ENCODE measurements around the gene KPNB1.

Gene KPNB1

DNA sequence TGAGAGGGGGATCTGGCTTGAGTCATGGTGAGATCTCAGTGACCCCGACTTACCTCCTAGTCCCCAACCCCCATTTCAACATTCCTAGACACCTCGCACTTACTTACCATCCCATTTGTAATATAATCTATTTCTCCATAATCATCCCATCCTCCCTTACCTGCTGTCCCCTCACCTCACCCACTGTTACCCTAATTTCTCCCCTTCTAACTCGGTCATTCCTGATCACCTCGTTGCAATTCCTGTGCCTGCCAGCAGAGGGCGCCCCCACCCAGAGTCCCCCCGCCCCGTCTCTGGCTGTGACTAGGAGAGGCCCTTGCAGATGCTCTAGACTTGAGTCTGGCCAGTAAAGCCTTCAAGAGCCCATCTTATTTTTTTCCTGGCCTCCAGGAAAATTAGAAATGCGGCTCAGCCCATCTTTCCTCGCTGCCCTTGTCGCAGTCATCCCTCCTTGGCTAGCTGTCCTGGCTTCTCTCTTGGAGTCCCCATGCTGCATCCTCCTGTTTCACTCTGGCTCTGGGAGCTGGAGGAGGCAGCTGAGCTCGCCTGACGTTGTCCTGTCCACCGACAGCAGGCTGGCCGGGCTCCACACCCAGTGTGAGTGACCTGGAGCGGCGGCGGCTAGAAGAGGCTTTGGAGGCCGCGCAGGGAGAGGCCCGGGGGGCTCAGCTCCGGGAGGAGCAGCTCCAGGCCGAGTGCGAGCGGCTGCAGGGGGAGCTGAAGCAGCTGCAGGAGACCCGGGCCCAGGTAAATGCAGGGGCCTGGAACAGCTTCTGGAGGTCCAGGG lies 49.2 kb downstream of the KPNB1 start:
- DNase-seq = no peak

DNA sequence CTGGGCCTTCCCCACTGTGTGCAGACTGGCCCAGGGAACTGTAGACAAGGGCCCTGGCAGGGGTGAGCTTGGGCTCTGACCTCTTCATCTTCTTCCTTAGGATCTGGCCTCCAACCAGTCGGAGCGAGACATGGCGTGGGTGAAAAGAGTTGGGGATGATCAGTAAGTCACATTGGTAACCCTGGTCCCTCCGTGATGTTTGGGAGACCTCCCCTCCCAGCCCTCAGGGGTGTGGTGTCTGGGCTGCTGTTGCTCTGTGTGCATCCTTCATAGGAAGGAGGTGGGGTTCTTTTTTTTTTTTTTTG lies 49.8 kb downstream of the KPNB1 start:
- DNase-seq = no peak

DNA sequence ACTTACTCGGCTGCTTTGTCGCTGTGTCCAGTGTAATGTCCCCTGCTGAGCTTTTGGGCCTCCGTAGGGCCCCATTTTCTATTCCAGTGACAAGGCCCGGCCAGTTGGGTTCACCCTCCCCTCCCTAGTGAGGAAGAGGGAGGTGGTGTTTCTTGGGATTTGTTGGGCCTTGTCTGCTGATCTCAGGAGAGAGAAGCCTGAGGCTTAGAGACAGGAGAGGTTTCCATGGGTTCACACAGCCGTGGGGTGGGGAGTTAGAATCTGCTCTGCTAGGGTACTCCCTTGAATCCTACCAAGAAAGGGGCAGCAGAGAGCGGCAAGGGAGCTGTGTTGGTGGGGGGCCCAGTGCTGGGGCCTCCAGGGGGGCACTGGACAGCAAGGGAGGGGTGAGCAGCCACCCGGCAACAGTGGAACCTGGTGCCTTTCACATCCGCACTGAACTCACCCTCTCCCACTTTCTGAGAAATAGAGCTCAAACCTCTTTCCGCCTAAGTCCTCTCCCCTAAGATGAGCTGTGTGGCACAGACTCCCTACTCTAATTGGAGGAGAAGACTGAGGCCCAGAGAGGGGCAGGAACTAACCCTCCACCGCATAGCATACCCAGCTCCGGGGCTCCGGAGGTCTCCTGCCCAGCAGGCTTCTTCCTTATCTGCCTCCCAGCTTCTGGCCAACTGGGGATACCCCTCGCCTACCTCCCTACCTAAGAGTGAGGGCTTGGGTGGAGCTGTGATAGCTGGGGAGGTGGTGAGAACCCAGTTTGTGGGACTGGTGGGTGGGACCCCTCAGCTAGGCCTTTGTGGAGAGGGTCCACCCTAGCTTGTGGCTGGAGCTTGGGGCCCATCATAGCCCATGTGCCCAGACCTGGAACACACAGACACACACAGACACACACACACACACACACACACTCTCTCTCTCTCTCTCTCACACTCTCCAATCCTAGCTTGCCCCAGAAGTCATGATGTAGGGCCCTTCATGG lies 51.0 kb downstream of the KPNB1 start:
- DNase-seq = no peak

DNA sequence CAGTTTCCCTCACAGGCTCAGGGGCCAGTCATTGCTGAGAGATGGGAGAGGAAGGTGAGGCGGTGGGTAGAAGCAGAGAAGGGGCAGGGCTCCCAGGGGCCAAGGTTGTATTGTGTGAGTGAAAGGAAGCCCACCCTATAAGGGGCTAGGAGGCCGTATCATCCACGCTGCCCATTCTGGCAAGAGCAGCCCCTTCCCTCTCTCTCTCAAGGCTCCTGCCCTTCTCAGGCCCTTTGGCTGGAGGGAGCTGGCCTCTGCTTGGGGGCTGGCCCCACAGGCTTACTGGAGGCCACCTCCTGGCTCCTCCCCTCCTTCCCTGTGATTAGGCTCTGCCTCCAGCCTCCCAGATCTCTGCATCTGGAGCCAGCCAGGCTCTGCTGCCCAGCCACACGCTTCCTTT lies 51.9 kb downstream of the KPNB1 start:
- no peak for DNase-seq

DNA sequence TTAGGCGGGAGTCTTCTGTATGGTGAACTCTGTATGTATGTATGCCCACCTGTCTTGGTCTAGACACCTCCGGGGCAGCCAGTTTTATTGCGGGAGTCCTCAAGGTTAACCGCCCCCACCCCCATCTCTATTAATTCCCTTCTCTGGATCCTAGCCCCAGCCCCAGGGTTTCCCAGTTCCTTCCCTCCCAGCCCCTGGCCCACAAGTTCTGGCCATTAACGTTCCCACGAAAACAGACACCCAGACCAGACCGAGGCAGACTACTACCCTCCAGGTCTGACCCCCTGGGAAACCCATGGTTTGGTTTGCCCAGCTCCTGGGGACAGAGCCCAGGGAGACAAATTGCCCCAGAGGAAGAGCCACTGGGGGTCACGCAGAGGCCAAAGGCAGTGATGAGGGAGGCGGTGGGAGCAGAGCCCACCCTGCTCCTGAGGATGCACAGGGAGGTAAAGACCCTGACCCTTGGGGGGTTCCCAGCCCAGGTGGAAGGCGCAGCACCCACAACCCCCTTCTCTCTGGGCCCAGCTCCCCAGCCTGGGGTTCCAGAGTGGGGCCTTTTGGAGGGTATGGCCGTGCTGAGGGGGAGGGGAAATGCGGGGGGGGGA lies 52.8 kb downstream of the KPNB1 start:
- DNase-seq = no peak

DNA sequence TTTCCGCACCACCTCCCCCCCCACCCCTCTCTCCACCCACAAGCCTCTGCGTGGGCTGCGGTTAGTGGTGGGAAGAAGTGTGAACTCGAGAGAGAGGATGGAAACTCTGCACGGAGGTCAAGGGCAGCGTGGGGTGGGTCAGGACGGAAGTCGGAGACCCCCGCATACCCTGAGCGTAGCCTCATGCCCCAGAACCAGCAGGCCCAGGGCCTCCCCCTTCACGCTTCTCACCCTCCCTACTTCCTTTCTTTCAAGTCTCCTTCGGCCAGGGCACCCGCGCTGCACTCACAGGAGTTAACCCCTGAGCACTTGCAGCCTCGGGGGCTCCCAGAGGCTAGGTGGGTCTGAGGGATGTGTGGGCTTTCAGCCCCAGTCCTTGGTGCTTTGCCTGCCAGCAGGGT lies 53.5 kb downstream of the KPNB1 start:
- no peak for DNase-seq

DNA sequence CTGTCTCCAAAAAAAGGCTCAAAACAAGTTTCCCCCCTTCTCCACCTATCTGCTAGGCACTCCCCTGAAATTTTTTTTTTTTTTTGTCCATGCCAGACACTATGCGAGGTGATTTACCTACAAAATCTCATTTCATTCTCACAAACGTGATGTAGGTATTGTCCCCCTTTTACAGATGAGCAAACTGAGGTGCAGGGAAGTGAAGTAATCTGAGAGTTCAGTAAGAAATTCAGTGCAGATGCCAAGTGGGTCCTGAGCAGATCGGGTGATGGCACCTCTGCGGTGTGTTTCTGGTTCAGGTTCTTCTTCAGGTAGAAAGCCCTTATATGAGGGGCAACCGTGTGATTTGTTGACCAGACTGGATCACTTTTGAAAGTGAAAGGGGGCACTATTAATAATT lies 54.0 kb downstream of the KPNB1 start:
- DNase-seq = no peak

DNA sequence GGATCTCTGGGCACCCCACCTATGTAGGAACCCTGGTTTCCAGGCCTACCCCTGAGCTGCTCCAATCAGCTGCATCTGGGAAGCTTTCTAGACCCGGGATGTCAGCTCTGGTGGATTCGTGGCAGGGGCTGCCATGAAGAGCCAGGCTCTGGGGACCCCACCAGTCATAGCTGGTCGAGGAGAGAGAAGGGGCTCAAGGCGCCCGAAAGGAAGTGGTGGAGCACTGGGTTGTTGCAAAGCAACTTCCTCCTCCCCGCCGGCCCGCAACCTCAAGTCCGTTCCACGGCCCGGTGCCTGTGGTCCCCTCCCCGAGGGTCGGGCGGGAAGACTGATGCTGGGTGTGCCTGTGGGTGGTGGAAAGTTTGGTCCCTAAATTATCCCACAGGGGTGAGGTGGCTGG lies 54.4 kb downstream of the KPNB1 start:
- DNase-seq = no peak

DNA sequence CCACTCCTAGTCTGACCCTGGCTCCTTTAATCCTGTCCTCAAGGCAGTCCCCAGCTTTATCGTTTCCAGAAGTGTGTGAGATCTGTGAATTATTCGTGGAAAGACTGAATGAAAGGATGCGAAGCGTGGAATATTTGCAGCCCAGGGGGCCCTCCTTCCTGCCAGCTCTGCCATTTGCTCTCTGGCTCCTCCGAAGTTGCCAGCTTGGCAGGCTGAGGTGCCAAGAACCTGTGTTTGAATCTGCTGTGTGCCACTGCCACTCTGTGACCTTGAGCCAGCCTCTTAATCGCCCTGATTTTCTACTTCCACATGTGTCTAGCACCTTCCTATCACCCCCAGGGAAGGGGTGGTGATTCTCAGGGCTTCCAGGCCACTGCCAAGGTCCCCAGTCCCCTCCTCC lies 55.0 kb downstream of the KPNB1 start:
- DNase-seq = peak; percentile 8

DNA sequence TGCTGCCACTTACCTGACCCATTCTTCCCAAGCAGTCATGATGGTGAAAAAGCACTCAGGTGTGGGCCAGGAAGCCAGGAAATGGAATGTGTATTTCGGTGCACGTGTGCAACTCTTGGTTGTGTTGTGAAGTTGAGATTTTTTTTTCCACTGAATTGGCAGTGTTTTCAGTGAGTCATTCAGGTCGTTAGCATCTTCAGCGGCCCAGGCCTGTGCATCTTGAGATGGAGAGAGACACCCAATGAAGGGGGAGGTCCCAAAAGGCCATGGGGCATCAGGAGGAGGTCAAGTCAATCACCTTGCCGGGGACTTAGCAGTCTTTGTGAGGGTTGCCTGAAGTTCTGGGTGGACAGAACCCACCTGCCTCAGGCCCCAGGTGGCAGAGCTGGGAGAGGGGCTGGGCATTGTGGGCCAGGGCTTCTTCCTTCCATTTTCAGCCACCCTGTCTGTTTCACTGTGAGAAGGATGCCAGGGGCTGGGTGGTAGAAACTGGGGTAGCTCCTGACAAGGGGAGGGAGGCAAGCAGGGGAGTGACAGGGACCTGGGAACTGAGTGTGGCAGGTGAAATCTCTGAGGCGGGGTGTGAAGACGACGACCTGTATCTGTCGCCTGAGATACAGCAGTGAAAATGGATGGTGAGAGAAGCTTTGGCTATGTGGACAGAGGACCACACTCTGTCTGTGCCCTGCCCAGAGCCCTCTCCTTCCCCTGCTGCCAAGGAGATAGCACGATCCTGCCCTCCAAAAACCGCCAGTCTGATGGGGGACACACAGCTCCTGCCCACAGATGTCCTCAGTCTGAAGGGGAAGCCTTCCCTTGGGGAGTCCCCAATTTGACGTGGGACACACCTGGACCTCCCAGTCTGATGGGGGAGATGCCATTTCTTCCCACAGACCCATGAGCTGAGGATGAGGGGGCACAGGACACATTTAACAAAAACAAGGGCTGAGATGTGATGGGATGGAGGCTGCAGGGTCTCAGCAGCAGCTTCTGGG lies 56.1 kb downstream of the KPNB1 start:
- no peak for DNase-seq

DNA sequence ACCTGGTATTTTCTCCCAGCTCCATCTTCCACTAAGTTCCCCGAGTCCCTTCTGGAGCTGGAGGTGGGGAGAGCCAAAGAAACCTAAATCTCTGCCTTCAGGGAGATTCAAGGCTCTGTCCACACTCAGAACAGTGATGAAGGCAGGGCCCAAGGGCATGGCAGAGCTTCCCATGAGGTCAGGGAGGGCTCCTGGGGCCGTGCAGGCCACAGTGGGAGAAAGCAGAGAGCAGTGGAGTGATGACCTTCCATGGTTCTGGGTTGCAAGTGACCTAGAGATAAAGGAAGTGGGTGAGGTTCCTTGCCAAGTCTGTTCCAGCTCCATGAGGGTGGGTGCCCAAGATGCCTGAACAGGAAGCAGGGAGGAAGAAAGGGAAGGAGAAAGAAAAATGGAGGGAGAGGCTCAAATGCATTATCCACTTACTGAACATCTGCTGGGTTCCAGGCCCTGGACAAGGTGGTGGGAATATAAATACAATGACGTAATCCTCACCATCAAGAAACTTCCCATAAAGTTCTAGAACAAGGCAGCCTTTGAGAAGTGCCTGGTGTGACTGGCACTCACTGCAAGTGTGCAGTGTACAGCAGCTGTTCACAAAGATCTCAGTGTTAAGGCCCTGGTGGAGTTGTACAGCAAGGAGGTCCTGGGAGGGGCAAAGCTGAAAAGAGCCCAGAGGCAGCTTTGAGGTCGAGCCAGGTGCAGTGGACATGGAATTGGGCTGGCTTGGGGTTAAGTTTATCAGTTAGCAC lies 57.5 kb downstream of the KPNB1 start:
- no peak for DNase-seq

DNA sequence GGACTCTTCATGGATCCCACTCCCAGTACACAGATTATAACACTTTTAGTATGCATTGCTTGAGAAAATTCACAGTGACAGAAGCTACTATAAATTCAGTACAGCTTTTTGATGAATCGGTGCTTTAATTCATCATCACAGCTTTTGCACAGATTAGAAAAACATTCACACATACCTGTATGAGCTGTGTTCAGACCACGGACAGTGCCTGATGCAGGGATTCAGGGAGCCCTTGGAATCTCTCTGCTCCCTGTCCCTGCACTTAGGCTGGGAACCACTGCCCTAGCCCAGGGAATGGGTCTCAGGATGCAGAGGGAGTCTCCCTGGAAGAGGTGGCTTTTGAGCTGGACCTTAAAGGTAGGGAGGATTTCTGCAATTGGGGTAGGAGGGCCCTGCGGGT lies 58.2 kb downstream of the KPNB1 start:
- no peak for DNase-seq

DNA sequence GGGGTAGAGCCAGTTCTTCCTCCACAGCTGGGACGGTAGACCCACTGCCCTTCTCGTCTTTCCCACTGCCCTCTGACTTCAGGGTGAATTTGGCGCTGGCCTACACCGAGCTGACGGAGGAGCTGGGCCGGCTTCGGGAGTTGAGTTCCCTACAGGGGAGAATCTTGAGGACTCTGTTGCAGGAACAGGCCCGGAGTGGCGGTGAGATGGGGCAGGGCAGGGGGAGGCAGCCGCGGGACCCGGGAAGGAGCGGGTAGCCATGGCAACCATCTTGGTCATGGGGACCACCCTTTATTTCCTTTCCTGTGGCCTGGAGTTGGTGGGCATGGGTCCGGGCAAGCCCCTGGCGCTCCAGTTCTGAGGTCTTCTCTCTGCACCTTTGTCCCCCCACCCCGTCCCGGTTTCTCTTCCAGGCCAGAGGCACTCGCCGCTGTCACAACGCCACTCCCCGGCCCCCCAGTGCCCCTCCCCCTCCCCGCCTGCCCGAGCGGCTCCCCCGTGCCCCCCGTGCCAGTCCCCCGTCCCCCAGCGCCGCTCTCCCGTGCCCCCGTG lies 58.7 kb downstream of the KPNB1 start:
- no peak for DNase-seq

DNA sequence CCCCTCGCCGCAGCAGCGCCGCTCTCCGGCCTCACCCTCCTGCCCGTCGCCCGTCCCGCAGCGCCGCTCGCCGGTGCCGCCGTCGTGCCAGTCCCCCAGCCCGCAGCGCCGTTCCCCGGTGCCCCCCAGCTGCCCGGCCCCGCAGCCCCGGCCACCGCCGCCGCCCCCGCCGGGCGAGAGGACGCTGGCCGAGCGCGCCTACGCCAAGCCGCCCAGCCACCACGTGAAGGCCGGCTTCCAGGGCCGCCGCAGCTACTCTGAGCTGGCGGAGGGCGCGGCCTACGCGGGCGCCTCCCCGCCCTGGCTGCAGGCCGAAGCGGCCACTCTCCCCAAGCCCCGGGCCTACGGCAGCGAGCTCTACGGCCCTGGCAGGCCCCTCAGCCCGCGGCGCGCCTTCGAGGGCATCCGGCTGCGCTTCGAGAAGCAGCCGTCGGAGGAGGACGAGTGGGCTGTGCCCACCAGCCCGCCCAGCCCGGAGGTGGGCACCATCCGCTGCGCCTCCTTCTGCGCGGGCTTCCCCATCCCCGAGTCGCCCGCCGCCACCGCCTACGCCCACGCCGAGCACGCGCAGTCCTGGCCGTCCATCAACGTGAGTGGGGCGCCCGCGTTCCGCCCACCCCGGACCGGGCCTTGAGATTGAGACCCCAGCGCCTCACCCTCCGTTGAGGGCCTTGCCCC lies 59.3 kb downstream of the KPNB1 start:
- no peak for DNase-seq

DNA sequence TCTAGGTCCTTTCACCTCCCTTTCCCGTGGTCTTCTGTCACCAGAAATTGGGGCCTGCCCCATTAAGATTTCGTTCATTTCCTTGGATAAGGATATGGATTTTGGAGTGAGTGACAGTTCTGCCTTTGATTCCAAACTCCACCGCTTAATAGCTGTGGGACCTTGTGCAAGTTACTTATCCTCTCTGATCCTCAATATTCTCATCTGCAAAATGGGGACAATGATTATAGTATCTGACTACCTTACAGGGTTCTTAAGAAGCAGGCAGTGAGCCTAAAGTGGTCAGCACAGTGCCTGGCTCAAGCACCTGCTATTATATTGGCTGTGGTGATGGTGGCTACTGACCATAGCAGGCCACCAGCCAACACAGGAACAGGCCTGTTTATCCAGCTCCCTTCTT lies 59.9 kb downstream of the KPNB1 start:
- no peak for DNase-seq

DNA sequence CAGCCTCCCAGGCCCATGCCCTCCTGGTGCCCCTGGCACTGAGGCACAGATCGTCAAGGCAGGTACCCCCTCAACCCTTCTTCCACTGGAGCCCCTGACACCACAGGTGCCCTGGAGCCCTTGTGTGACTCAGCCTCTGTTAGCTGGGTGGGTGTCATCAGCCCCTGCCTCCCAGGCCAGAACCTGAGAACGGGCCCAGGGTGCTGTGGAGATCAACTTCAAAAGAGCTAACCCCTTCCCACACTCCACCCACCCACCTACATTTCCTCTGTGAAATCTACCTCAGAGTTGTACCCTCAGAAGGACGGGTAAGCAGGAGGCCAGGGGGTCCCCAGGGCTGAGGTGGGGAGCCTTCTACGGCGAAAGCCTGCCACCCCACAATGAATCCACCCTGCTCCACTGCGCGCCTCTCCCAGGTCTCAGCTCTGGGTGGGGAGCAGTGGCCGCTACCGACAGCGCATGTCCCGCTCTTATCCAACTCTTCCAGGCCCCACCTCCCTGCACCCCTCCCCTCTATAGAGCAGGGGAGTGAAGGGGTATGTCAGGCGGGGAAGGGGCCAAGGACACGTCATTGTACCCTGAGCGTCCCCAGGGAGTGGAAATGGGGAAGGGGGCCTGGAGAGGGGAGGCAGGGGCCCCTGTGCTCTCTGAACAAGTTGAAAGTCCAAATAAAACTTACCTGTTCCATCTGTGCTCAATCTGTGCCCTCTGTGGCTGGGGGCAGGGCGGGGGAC lies 61.8 kb downstream of the KPNB1 start:
- no peak for DNase-seq

DNA sequence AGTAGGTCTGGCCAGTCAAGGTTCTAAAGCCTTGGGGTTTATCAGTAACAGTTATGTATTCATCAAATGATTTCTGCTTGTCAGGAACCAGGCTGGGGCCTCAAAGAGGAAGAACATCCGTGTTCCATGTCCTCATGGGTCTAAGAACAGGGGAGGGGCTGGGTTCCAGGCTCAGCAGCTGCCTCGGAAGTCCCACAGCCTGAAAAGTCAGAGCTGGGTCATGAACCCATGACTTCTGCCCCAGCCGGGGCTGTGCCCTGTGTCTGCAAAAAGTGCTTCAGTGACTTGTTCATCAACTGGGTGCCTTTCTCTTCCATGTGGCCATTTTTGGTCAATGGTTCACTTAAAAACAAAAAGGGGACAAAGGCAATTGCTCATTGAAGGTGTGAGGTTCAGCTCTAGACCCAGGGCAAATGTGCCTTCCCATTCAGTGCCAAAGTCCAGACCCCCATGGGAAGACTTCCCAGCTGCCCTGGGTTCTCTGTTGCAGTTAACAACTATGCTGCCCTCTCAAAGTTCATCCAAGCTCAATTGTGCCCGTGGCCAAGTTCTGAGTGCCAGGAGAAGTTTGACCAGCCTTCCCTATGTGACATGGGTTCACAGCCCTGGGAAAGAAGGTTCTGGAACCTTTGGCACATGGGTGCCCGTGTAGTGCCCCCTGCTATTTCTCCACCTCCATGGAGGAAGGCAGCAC lies 62.8 kb downstream of the KPNB1 start:
- no peak for DNase-seq

DNA sequence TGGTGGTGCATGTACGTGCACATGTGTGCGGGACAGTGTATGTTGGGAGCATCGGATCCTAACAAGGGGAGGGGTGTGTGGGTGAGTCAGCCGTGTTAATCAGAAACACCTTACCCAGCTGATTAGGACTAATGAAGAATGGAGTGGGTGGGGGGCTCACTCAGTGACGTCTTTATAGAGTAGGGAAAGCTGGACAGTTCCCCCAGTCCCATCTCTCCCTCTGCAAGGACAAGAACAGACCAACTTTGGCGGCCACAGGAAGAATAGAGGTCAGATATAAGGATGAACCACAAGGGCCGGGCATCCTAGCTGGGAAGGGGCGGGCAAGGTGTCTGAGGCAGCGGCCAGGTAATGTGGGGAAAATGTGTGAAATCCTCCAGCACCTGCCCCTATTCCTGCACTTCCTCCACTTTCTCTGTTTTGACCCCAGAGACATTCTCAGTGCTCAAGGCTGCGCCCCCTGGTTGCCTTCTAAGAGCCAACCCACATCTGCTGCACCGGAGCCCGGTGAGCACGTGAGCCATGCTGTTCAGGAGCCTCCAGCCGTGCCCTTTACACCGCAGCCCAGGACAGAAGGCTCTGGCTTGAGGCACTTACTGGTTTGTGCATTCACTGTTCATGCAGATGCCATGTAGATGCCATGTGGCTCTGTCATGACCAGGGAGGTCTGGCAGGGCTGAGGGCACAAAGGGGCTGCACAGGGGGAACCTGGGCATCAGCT lies 64.4 kb downstream of the KPNB1 start:
- no peak for DNase-seq

Measured in NCI-H446 treated with DMSO at 0.1 percent for 48 hours (cell line).